GM21619 (cell line): ENCODE data around the gene OVCH2.

Source experiments
- ATAC-seq: cut with Tn5 transposase; IDR thresholded peaks from one replicate; pipeline ENCODE4 v1.9.1; 2021; ENCODE audit not compliant: unreplicated experiment

OVCH2 gene

DNA sequence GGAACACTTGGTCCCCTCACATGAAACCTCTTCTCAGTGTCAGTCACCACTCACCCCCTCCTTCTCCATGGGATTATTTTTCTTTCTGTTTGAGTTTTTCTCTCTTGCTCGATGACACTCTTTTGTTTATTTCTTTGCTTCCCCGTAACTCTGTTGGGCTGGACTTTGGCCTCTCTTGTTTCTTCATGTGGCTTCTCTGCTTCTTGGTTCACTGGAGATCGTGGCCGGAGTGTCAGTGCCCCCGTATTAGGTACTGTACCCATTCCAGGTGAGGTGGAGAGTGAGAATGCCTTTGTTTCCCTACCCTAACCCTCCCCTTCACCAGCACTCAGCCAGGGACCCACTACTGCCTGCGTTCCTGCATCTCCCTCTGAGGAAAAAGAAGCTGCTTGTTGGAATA lies 65.5 kb downstream of the OVCH2 start:
- no peak for ATAC-seq

DNA sequence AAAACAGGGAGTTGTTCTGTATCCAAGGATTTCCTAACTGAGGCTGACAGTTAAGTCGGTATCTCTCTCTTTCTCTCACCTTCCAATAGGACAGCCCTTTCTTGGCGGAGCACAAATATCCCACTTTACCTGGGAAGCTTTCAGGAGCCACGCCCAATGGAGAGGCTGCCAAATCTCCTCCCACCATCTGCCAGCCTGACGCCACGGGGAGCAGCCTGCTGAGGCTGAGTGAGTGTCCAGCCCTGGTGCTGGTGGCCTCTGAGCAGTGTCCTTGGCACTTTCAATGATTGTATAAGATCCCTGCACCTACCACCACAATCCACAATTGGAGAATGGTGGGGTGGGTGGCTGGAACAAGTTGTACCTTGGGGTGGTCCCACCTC lies 66.6 kb downstream of the OVCH2 start:
- no peak for ATAC-seq
